Dermis microvascular lymphatic vessel endothelial cell (primary cell): ENCODE data around the gene RFNG. TPM values are rescaled to one million over a fixed set of nuclear protein-coding genes. Genes with fewer than 3 reads are reported as not detected.

Experiments used
- DNase-seq, 2 donors: peaks; one replicate each; pipeline versions ENCODE4 v3.0.0 to v3.0.0-alpha.2; 2010; ENCODE audit warnings: low read depth in 2 of 2
- total RNA-seq: library from RNA; depleted of rRNA; stranded (reverse); fragments of >200 nt; gene quantifications from 2 replicates; pipeline ENCODE4 v1.2.1, GENCODE V29; 2014

The RFNG gene
- total RNA-seq, 1 donor from 2014 or later = 16.4 TPM

GRCh38 chr17:82089723-82090548 lies 38.3 kb upstream of the RFNG start:
- DNase-seq = no peak

GRCh38 chr17:82088838-82089722 lies 37.5 kb upstream of the RFNG start:
- no peak for DNase-seq

GRCh38 chr17:82087961-82088837 lies 36.6 kb upstream of the RFNG start:
- DNase-seq = no peak

- no peak for DNase-seq
Observed at GRCh38 chr17:82086941-82087906, 35.6 kb upstream of the RFNG start.

- DNase-seq = no peak
Observed at GRCh38 chr17:82085931-82086764, 34.5 kb upstream of the RFNG start.

- DNase-seq = no peak
Observed at GRCh38 chr17:82085031-82085861, 33.6 kb upstream of the RFNG start.

GRCh38 chr17:82084373-82085030 lies 32.9 kb upstream of the RFNG start:
- no peak for DNase-seq

- DNase-seq = no peak
Observed at GRCh38 chr17:82083533-82084359, 32.1 kb upstream of the RFNG start.

GRCh38 chr17:82083009-82083408 lies 31.4 kb upstream of the RFNG start:
- DNase-seq = no peak

- DNase-seq = no peak
Observed at GRCh38 chr17:82082456-82082855, 30.8 kb upstream of the RFNG start.

GRCh38 chr17:82081966-82082365 lies 30.4 kb upstream of the RFNG start:
- DNase-seq = no peak

- no peak for DNase-seq
Observed at GRCh38 chr17:82081546-82081945, 29.9 kb upstream of the RFNG start.

- no peak for DNase-seq
Observed at GRCh38 chr17:82080789-82081464, 29.3 kb upstream of the RFNG start.

GRCh38 chr17:82080048-82080788 lies 28.6 kb upstream of the RFNG start:
- DNase-seq = no peak

GRCh38 chr17:82079001-82079677 lies 27.5 kb upstream of the RFNG start:
- DNase-seq = no peak
